Fibroblast of lung (primary cell): ENCODE measurements around the gene DDI2. TPM values are rescaled to one million over a fixed set of nuclear protein-coding genes. Genes with fewer than 3 reads are reported as not detected.

Experiments
- DNase-seq, 2 donors: peaks; one replicate each; pipeline versions ENCODE4 v3.0.0 to v3.0.0-alpha.2; 2010; ENCODE audit warnings: low read depth in 2 of 2
- H2AFZ ChIP-seq: 2 replicates; pipeline ENCODE4 v1.5.1; 2012; ENCODE audit warnings: low read length, control low read depth, inconsistent platforms
- H3K27ac ChIP-seq: 2 replicates; pipeline ENCODE4 v1.5.1; 2011; ENCODE audit warnings: low read length, control low read depth; ENCODE audit not compliant: insufficient read depth
- H3K27me3 ChIP-seq: 2 replicates; pipeline ENCODE4 v1.5.1; 2011; ENCODE audit warnings: mild to moderate bottlenecking, low read length; ENCODE audit not compliant: control insufficient read depth, insufficient read depth
- H3K36me3 ChIP-seq: 2 replicates; pipeline ENCODE4 v1.5.1; 2011; ENCODE audit warnings: low read length; ENCODE audit not compliant: control insufficient read depth, insufficient read depth
- H3K4me1 ChIP-seq: 2 replicates; pipeline ENCODE4 v1.5.1; 2011; ENCODE audit warnings: low read length; ENCODE audit not compliant: control insufficient read depth, insufficient read depth; ENCODE audit errors: extremely low read depth
- H3K4me2 ChIP-seq: 2 replicates; pipeline ENCODE4 v1.5.1; 2011; ENCODE audit warnings: low read length, control low read depth; ENCODE audit not compliant: insufficient read depth; ENCODE audit errors: extremely low read depth
- H3K4me3 ChIP-seq, 4 experiments: fragments of 200-600 bp in 1 of 4; sonication (generic) in 1 of 4; replicated peaks in 1 of 4; 2 replicates each; pipeline ENCODE4 v1.5.1; 2011 to 2016; ENCODE audit warnings: low read length in 4 of 4, low read depth in 3 of 4, mild to moderate bottlenecking in 3 of 4, control low read depth in 2 of 4, inconsistent platforms in 1 of 4, mixed read lengths in 1 of 4; ENCODE audit not compliant: insufficient read depth in 1 of 4; ENCODE audit errors: control extremely low read depth in 1 of 4
- H3K79me2 ChIP-seq: 2 replicates; pipeline ENCODE4 v1.5.1; 2012; ENCODE audit warnings: mild to moderate bottlenecking, low read length, inconsistent platforms; ENCODE audit not compliant: control insufficient read depth, insufficient read depth
- H3K9ac ChIP-seq: 2 replicates; pipeline ENCODE4 v1.5.1; 2011; ENCODE audit warnings: mild to moderate bottlenecking, low read length, control low read depth; ENCODE audit not compliant: insufficient read depth
- H3K9me3 ChIP-seq: 2 replicates; pipeline ENCODE4 v1.5.1; 2012; ENCODE audit warnings: low read depth, low read length; ENCODE audit not compliant: control insufficient read depth, insufficient read depth
- H4K20me1 ChIP-seq: 2 replicates; pipeline ENCODE4 v1.5.1; 2011; ENCODE audit warnings: low read length; ENCODE audit not compliant: control insufficient read depth, insufficient read depth; ENCODE audit errors: extremely low read depth
- EZH2 ChIP-seq: IDR thresholded peaks from 2 replicates; pipeline ENCODE4 v1.5.1; 2012; ENCODE audit warnings: low read length, control low read depth, mild to moderate bottlenecking; ENCODE audit errors: missing control alignments
- polyA plus RNA-seq, 2 donors: library from polyadenylated mRNA; depleted of rRNA in 1 of 2; stranded (reverse) in 1 of 2; unstranded in 1 of 2; fragments of >200 nt; gene quantifications; 2 replicates each; pipeline ENCODE4 v1.2.1, GENCODE V29; 2011 to 2012; ENCODE audit warnings: missing spikeins in 1 of 2
- total RNA-seq: library from RNA; depleted of rRNA; stranded (reverse); fragments of >200 nt; gene quantifications from 2 replicates; pipeline ENCODE4 v1.2.1, GENCODE V29; 2014
- TF ChIP-seq, protein P1 (sequence below), 2 donors: IDR thresholded peaks in 1 of 2; conservative IDR thresholded peaks in 1 of 2; 1 replicate in 1 of 2; 2 replicates in 1 of 2; pipeline ENCODE4 v1.5.1; 2011 to 2012; ENCODE audit warnings: low read length in 2 of 2, control low read depth in 1 of 2, inconsistent platforms in 1 of 2, low read depth in 1 of 2, mild to moderate bottlenecking in 1 of 2

The DDI2 gene
- total and polyA plus RNA-seq, 2 donors (not counting 1 experiment from before 2014, with no cell fraction given) = 9.3 to 11.7 TPM

DNA sequence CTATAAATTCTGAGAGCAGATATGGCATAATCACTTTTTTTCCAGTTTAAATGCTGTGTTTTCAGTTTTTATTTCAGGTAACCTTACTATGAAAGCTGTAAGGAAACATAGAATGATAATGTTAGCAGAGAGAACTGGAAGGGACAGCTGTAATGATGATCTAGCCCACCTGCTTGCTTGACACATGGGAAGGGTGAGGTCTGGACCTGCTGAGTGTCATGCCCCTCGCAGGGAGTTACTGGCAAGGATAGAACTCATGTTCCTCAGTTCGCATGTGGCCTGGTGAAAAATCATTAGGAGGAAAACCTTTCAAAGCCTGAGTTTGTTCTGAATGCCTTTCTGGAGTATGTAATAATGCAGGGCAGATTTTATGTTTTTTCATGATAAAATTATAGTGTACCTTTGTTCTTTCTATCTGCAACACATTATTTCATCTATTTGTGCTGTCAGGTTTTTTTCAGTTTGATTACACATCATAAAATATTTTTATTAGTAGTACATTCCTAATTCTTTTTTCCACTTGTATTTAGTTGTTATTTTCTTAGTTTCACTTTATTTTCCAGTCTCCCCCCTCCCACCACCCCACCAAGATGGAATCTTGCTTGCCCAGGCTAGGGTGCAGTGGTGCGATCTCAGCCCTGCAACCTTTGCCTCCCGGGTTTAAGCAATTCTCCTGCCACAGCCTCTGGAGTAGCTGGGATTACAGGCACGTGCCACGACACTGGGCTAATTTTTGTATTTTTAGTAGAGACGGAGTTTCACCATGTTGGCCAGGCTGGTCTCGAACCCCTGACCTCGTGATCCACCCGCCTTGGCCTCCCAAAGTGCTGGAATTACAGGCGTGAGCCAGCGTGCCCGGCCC, 8.0 kb downstream of the DDI2 start:
- Histone ChIP-seq H3K9ac (no peak overlapping the region), H3K4me1 (peaks cover 9% of the 10 kb centered on the region), H3K4me3 (no peak overlapping the region), H3K4me2 (no peak overlapping the region), H3K79me2 (peaks cover 63% of the 10 kb centered on the region), H3K27me3 (no peaks in the 10 kb centered on the region), H4K20me1 (peaks cover 2% of the 10 kb centered on the region), H3K27ac (no peak overlapping the region), H3K9me3 (no peaks in the 10 kb centered on the region), H3K36me3 (peaks cover 4% of the 10 kb centered on the region), H2AFZ (no peak overlapping the region)
- TF ChIP-seq, protein P1, sequence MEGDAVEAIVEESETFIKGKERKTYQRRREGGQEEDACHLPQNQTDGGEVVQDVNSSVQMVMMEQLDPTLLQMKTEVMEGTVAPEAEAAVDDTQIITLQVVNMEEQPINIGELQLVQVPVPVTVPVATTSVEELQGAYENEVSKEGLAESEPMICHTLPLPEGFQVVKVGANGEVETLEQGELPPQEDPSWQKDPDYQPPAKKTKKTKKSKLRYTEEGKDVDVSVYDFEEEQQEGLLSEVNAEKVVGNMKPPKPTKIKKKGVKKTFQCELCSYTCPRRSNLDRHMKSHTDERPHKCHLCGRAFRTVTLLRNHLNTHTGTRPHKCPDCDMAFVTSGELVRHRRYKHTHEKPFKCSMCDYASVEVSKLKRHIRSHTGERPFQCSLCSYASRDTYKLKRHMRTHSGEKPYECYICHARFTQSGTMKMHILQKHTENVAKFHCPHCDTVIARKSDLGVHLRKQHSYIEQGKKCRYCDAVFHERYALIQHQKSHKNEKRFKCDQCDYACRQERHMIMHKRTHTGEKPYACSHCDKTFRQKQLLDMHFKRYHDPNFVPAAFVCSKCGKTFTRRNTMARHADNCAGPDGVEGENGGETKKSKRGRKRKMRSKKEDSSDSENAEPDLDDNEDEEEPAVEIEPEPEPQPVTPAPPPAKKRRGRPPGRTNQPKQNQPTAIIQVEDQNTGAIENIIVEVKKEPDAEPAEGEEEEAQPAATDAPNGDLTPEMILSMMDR (conservative IDR thresholded peaks at IDR 0.05 in 1 of 2, IDR thresholded peaks at IDR 0.05 in 1 of 2; ENCODE audit: low read depth in 1 of 2, low read length in 2 of 2) = no peak
- TF ChIP-seq EZH2 = no peak
- no peak for DNase-seq

DNA sequence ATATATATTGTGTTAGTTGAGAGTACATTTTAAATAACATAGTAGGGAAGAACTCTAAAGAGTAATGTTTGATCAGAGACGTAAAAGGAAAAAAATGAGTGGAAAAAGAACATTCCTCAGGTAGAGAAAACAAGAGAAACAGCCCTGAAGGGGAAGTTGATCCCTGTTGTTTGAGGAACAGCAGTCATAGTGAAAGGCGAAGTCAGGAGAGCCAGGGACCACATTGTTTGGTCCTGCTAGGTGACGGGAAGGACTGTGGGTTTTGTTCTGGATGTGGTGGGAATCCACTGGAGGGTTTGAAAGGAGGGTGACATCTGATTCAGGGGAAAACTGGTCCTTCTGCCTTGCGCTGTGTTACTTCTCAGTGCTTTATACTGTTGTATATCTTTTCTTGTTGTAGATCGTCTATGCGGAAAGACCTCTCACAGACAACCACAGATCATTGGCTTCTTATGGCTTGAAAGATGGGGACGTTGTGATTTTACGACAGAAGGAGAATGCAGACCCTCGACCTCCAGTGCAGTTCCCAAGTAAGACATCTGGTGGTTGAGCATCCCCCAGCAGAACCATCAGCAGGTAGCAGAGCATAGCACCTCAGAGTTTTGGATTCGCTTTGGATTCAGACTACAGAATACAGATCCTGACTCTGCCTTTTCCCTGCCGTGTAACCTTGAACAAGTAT, 9.2 kb downstream of the DDI2 start:
- H4K20me1 ChIP-seq = peaks cover 2% of the 10 kb centered on the region

More for the DNA sequence above, 9.2 kb downstream of the DDI2 start:
- Histone ChIP-seq H3K27ac (no peak overlapping the region), H3K4me1 (peaks cover 3% of the 10 kb centered on the region), H3K4me2 (no peak overlapping the region), H3K36me3 (peaks cover 5% of the 10 kb centered on the region), H3K27me3 (no peaks in the 10 kb centered on the region), H2AFZ (no peak overlapping the region), H3K9me3 (no peaks in the 10 kb centered on the region), H3K79me2 (peaks cover 52% of the 10 kb centered on the region), H3K4me3 (no peak overlapping the region), H3K9ac (no peak overlapping the region)
- no peak for TF ChIP-seq EZH2
- TF ChIP-seq, protein P1 (conservative IDR thresholded peaks at IDR 0.05 in 1 of 2, IDR thresholded peaks at IDR 0.05 in 1 of 2; ENCODE audit: low read depth in 1 of 2, low read length in 2 of 2) = no peak
- no peak for DNase-seq
